SK-N-SH treated with all-trans-retinoic acid at 6 μM for 48 hours (cell line): ENCODE data around the gene ACACB.

ENCODE experiments used
- ATAC-seq: fragments of 200-7000 bp; cut with Tn5 transposase; 3 replicates; pipeline ENCODE4 v1.9.1; 2020; ENCODE audit warnings: mild to moderate bottlenecking, moderate library complexity
- ARNTL ChIP-seq: fragments of 450-650 bp; formaldehyde crosslinking; IDR thresholded peaks from 2 replicates; pipeline ENCODE4 v1.5.0; 2020; ENCODE audit warnings: low read depth, mild to moderate bottlenecking, moderate library complexity, borderline replicate concordance
- BACH2 ChIP-seq: fragments of 250-450 bp; sonication (Bioruptor Pico); IDR thresholded peaks from 2 replicates; pipeline ENCODE4 v1.9.0; 2021; ENCODE audit warnings: mild to moderate bottlenecking, borderline replicate concordance
- CSDC2 ChIP-seq: fragments of 250-450 bp; sonication (Bioruptor Pico); IDR thresholded peaks from 2 replicates; pipeline ENCODE4 v1.5.0; 2020; ENCODE audit warnings: mild to moderate bottlenecking, moderate library complexity
- ESRRG ChIP-seq: fragments of 250-450 bp; sonication (Bioruptor Pico); IDR thresholded peaks from 2 replicates; pipeline ENCODE4 v1.6.1; 2021; ENCODE audit warnings: mild to moderate bottlenecking
- GLIS3 ChIP-seq: fragments of 250-450 bp; sonication (Bioruptor Pico); IDR thresholded peaks from 2 replicates; pipeline ENCODE4 v1.5.0; 2020; ENCODE audit warnings: mild to moderate bottlenecking, moderate library complexity
- ISL1 ChIP-seq: fragments of 250-450 bp; sonication (Bioruptor Pico); IDR thresholded peaks from 2 replicates; pipeline ENCODE4 v2.1.2; 2022; ENCODE audit warnings: mild to moderate bottlenecking, moderate library complexity
- OSR1 ChIP-seq: fragments of 250-450 bp; sonication (Bioruptor Pico); IDR thresholded peaks from 2 replicates; pipeline ENCODE4 v1.8.0; 2022; ENCODE audit warnings: moderate library complexity, mild to moderate bottlenecking, inconsistent platforms
- PPARA ChIP-seq: fragments of 250-450 bp; sonication (Bioruptor Pico); IDR thresholded peaks from 2 replicates; pipeline ENCODE4 v1.5.0; 2020; ENCODE audit warnings: mild to moderate bottlenecking, borderline replicate concordance
- TCF4 ChIP-seq: fragments of 250-450 bp; sonication (Bioruptor Pico); IDR thresholded peaks from 2 replicates; pipeline ENCODE4 v1.8.0; 2021; ENCODE audit warnings: mild to moderate bottlenecking, moderate library complexity, borderline replicate concordance
- TOX ChIP-seq: fragments of 250-450 bp; sonication (Bioruptor Pico); IDR thresholded peaks from 2 replicates; pipeline ENCODE4 v1.8.0; 2021; ENCODE audit warnings: mild to moderate bottlenecking, moderate library complexity, borderline replicate concordance
- ZC3H10 ChIP-seq: fragments of 250-450 bp; sonication (Bioruptor Pico); IDR thresholded peaks from 2 replicates; pipeline ENCODE4 v1.5.1; 2021; ENCODE audit warnings: mild to moderate bottlenecking, moderate library complexity
- ZFP3 ChIP-seq: fragments of 250-450 bp; sonication (Bioruptor Pico); IDR thresholded peaks from 2 replicates; pipeline ENCODE4 v1.5.0; 2020; ENCODE audit warnings: mild to moderate bottlenecking, moderate library complexity
- ZFP30 ChIP-seq: fragments of 450-650 bp; formaldehyde crosslinking; IDR thresholded peaks from 2 replicates; pipeline ENCODE4 v1.5.0; 2022; ENCODE audit warnings: mild to moderate bottlenecking, moderate library complexity
- ZNF565 ChIP-seq: fragments of 450-650 bp; formaldehyde crosslinking; conservative IDR thresholded peaks from 2 replicates; pipeline ENCODE4 v1.5.0; 2020; ENCODE audit warnings: low read depth, mild to moderate bottlenecking, moderate library complexity
- ZNF70 ChIP-seq: fragments of 450-650 bp; formaldehyde crosslinking; IDR thresholded peaks from 2 replicates; pipeline ENCODE4 v1.5.0; 2020; ENCODE audit warnings: mild to moderate bottlenecking, moderate library complexity
- ZNF8 ChIP-seq: fragments of 450-650 bp; formaldehyde crosslinking; IDR thresholded peaks from 2 replicates; pipeline ENCODE4 v1.5.0; 2020; ENCODE audit warnings: mild to moderate bottlenecking, moderate library complexity
- TF ChIP-seq, protein P1 (sequence below): fragments of 250-450 bp; sonication (Bioruptor Pico); IDR thresholded peaks from 2 replicates; pipeline ENCODE4 v1.5.1; 2021; ENCODE audit warnings: mild to moderate bottlenecking, moderate library complexity
- TF ChIP-seq, protein P2 (sequence below): fragments of 250-450 bp; sonication (Bioruptor Pico); IDR thresholded peaks from 2 replicates; pipeline ENCODE4 v1.5.1; 2020; ENCODE audit warnings: low read depth, mild to moderate bottlenecking, moderate library complexity
- TF ChIP-seq, protein P3 (sequence below): fragments of 250-450 bp; sonication (Bioruptor Pico); IDR thresholded peaks from 2 replicates; pipeline ENCODE4 v1.5.0; 2020; ENCODE audit warnings: mild to moderate bottlenecking, moderate library complexity
- TF ChIP-seq, protein P4 (sequence below): fragments of 250-450 bp; sonication (Bioruptor Pico); IDR thresholded peaks from 2 replicates; pipeline ENCODE4 v1.8.0; 2020; ENCODE audit warnings: mild to moderate bottlenecking, moderate library complexity, borderline replicate concordance
- TF ChIP-seq, protein P5 (sequence below): fragments of 250-450 bp; sonication (Bioruptor Pico); IDR thresholded peaks from 2 replicates; pipeline ENCODE4 v1.8.0; 2021; ENCODE audit warnings: low read depth, mild to moderate bottlenecking, moderate library complexity, borderline replicate concordance

Gene ACACB

DNA sequence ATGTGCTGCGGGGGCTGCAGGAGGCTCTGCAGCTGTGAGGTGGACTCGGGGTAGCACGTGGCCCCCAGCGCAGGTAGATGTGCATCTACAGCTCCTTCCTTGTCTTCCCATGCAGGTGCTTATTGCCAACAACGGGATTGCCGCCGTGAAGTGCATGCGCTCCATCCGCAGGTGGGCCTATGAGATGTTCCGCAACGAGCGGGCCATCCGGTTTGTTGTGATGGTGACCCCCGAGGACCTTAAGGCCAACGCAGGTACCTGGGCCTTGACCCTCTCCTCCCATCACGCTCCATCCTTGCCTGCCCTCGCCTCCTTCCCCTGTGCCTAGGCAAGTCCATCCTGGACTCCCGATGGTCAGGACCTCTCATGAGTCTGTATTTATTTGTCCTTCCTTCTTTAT, 51.4 kb downstream of the ACACB start:
- TF ChIP-seq ZC3H10 (no peak), ESRRG (CRISPR knock-in tag) (no peak)
- TF ChIP-seq, protein P1, sequence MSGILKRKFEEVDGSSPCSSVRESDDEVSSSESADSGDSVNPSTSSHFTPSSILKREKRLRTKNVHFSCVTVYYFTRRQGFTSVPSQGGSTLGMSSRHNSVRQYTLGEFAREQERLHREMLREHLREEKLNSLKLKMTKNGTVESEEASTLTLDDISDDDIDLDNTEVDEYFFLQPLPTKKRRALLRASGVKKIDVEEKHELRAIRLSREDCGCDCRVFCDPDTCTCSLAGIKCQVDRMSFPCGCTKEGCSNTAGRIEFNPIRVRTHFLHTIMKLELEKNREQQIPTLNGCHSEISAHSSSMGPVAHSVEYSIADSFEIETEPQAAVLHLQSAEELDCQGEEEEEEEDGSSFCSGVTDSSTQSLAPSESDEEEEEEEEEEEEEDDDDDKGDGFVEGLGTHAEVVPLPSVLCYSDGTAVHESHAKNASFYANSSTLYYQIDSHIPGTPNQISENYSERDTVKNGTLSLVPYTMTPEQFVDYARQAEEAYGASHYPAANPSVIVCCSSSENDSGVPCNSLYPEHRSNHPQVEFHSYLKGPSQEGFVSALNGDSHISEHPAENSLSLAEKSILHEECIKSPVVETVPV (CRISPR knock-in tag), result no peak
- ATAC-seq, result no peak

DNA sequence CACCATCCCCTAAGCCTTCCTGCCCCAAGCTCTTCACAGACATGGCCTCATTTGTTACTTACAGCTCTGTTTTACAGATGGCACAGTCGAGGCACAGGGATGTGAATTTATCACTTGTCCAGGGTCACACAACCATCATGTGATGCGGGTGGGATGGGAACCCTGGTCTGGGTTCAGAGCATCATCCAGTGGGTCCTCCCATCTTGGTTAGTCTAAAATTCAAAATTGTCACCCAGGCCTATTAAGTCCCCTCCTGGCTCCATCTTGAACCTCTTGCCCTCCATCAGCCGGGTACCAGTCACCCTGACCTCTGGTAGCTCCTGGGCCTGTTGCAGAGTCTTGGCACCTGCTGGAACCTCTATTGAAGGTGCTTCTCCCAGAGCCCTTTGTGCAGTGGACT, 52.9 kb downstream of the ACACB start:
- no peak for ATAC-seq
- TF ChIP-seq ZNF8 (CRISPR knock-in tag), result no peak
- TF ChIP-seq PPARA (CRISPR knock-in tag), result no peak
- TF ChIP-seq TOX (CRISPR knock-in tag), result no peak
- TF ChIP-seq ISL1 (CRISPR knock-in tag), result no peak
- no peak for TF ChIP-seq GLIS3
- TF ChIP-seq, protein P2, sequence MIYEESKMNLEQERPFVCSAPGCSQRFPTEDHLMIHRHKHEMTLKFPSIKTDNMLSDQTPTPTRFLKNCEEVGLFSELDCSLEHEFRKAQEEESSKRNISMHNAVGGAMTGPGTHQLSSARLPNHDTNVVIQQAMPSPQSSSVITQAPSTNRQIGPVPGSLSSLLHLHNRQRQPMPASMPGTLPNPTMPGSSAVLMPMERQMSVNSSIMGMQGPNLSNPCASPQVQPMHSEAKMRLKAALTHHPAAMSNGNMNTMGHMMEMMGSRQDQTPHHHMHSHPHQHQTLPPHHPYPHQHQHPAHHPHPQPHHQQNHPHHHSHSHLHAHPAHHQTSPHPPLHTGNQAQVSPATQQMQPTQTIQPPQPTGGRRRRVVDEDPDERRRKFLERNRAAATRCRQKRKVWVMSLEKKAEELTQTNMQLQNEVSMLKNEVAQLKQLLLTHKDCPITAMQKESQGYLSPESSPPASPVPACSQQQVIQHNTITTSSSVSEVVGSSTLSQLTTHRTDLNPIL (CRISPR knock-in tag), result no peak
- no peak for TF ChIP-seq OSR1 (CRISPR knock-in tag)
- no peak for TF ChIP-seq ZNF565 (CRISPR knock-in tag)
- TF ChIP-seq, protein P1 (CRISPR knock-in tag), result no peak
- TF ChIP-seq ZFP30 (CRISPR knock-in tag), result no peak
- TF ChIP-seq ARNTL (CRISPR knock-in tag), result no peak
- no peak for TF ChIP-seq BACH2 (CRISPR knock-in tag)
- TF ChIP-seq ZC3H10, result no peak
- no peak for TF ChIP-seq TCF4
- TF ChIP-seq, protein P3, sequence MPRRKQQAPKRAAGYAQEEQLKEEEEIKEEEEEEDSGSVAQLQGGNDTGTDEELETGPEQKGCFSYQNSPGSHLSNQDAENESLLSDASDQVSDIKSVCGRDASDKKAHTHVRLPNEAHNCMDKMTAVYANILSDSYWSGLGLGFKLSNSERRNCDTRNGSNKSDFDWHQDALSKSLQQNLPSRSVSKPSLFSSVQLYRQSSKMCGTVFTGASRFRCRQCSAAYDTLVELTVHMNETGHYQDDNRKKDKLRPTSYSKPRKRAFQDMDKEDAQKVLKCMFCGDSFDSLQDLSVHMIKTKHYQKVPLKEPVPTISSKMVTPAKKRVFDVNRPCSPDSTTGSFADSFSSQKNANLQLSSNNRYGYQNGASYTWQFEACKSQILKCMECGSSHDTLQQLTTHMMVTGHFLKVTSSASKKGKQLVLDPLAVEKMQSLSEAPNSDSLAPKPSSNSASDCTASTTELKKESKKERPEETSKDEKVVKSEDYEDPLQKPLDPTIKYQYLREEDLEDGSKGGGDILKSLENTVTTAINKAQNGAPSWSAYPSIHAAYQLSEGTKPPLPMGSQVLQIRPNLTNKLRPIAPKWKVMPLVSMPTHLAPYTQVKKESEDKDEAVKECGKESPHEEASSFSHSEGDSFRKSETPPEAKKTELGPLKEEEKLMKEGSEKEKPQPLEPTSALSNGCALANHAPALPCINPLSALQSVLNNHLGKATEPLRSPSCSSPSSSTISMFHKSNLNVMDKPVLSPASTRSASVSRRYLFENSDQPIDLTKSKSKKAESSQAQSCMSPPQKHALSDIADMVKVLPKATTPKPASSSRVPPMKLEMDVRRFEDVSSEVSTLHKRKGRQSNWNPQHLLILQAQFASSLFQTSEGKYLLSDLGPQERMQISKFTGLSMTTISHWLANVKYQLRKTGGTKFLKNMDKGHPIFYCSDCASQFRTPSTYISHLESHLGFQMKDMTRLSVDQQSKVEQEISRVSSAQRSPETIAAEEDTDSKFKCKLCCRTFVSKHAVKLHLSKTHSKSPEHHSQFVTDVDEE, result no peak
- TF ChIP-seq, protein P4, sequence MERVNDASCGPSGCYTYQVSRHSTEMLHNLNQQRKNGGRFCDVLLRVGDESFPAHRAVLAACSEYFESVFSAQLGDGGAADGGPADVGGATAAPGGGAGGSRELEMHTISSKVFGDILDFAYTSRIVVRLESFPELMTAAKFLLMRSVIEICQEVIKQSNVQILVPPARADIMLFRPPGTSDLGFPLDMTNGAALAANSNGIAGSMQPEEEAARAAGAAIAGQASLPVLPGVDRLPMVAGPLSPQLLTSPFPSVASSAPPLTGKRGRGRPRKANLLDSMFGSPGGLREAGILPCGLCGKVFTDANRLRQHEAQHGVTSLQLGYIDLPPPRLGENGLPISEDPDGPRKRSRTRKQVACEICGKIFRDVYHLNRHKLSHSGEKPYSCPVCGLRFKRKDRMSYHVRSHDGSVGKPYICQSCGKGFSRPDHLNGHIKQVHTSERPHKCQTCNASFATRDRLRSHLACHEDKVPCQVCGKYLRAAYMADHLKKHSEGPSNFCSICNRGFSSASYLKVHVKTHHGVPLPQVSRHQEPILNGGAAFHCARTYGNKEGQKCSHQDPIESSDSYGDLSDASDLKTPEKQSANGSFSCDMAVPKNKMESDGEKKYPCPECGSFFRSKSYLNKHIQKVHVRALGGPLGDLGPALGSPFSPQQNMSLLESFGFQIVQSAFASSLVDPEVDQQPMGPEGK (CRISPR knock-in tag), result no peak
- no peak for TF ChIP-seq ZFP3
- no peak for TF ChIP-seq CSDC2 (CRISPR knock-in tag)
- no peak for TF ChIP-seq ZNF70 (CRISPR knock-in tag)

DNA sequence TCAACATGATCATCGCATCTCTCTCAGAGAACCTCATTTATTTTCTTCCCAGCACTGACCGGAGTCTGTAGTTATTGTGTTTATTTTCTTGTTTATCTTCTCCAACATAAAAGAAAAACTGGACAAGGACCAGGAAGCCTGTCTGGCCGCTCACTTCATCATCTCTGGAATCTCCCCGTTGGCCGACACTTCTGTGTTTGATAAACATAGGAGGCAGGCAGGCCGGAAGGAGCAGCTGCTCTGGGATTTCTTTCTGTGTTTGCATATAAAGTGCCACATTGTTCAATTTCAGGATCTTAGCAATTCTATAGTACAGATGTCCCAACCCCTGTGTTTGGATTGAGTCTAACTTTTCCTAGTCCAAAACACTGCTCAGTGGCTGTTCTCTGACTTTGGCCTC, 53.3 kb downstream of the ACACB start:
- TF ChIP-seq ZNF70 (CRISPR knock-in tag), result no peak
- TF ChIP-seq, protein P4 (CRISPR knock-in tag), result no peak
- no peak for TF ChIP-seq ZFP30 (CRISPR knock-in tag)
- TF ChIP-seq TCF4, result no peak
- TF ChIP-seq, protein P2 (CRISPR knock-in tag), result no peak
- TF ChIP-seq, protein P5, sequence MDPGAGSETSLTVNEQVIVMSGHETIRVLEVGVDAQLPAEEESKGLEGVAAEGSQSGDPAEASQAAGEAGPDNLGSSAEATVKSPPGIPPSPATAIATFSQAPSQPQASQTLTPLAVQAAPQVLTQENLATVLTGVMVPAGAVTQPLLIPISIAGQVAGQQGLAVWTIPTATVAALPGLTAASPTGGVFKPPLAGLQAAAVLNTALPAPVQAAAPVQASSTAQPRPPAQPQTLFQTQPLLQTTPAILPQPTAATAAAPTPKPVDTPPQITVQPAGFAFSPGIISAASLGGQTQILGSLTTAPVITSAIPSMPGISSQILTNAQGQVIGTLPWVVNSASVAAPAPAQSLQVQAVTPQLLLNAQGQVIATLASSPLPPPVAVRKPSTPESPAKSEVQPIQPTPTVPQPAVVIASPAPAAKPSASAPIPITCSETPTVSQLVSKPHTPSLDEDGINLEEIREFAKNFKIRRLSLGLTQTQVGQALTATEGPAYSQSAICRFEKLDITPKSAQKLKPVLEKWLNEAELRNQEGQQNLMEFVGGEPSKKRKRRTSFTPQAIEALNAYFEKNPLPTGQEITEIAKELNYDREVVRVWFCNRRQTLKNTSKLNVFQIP (CRISPR knock-in tag), result no peak
- no peak for TF ChIP-seq BACH2 (CRISPR knock-in tag)
- TF ChIP-seq, all 23 proteins: peak for 0
- ATAC-seq, result no peak
